AG09309 (cell line): Measurements from ENCODE around the gene COA7.

Experiments
- DNase-seq: peaks from one replicate; pipeline ENCODE4 v3.0.0-alpha.2; 2010; ENCODE audit warnings: low read depth
- H3K4me3 ChIP-seq: 2 replicates; pipeline ENCODE4 v1.5.1; 2011; ENCODE audit warnings: mild to moderate bottlenecking, low read depth, low read length, moderate library complexity; ENCODE audit not compliant: control insufficient read depth
- CTCF ChIP-seq: IDR thresholded peaks from 2 replicates; pipeline ENCODE4 v1.5.1; 2011; ENCODE audit warnings: mild to moderate bottlenecking, low read depth, low read length, inconsistent platforms; ENCODE audit not compliant: insufficient read depth, control insufficient read depth; ENCODE audit errors: missing control alignments

Gene COA7

GRCh38 chr1:52677076-52677806, 20.9 kb downstream of the COA7 start:
- H3K4me3 ChIP-seq: no peak overlapping the region
- no peak for DNase-seq
- TF ChIP-seq CTCF: no peak

GRCh38 chr1:52676249-52676903, 21.8 kb downstream of the COA7 start:
- no peak for TF ChIP-seq CTCF
- H3K4me3 ChIP-seq: no peak overlapping the region
- DNase-seq: no peak

- DNase-seq: no peak
- TF ChIP-seq CTCF: no peak
- no peak overlapping the region for H3K4me3 ChIP-seq
Observed at GRCh38 chr1:52674497-52675384, 23.4 kb downstream of the COA7 start.

- DNase-seq: no peak
- H3K4me3 ChIP-seq: no peak overlapping the region
- no peak for TF ChIP-seq CTCF
Observed at GRCh38 chr1:52673513-52673912, 24.6 kb downstream of the COA7 start.

- TF ChIP-seq CTCF: no peak
- DNase-seq: no peak
Observed at GRCh38 chr1:52672946-52673345, 25.2 kb downstream of the COA7 start.

GRCh38 chr1:52670604-52671003, 27.5 kb downstream of the COA7 start:
- no peak for DNase-seq
- TF ChIP-seq CTCF: no peak
- H3K4me3 ChIP-seq: no peak overlapping the region

More at GRCh38 chr1:52672946-52673345, 25.2 kb downstream of the COA7 start:
- H3K4me3 ChIP-seq: no peak overlapping the region
